HAP-1 (cell line): ENCODE measurements around the gene PRKCB.
A peak's percentile ranks its signal among the peaks of the same experiment; 100 is the strongest.

Experiments used
- DNase-seq, 2 experiments: peaks; one replicate each; pipeline ENCODE4 v3.0.0-alpha.2; 2016 to 2020; ENCODE audit warnings: low spot score in 2 of 2
- H3K27me3 ChIP-seq: fragments of 250-450 bp; sonication (Bioruptor Pico); 2 replicates; pipeline ENCODE4 v1.5.1; 2020; ENCODE audit warnings: low read depth, mild to moderate bottlenecking, moderate library complexity
- H3K36me3 ChIP-seq: fragments of 250-450 bp; sonication (Bioruptor Pico); replicated peaks from 2 replicates; pipeline ENCODE4 v1.5.1; 2020; ENCODE audit warnings: mild to moderate bottlenecking
- H3K4me1 ChIP-seq: fragments of 250-450 bp; sonication (Bioruptor Pico); 2 replicates; pipeline ENCODE4 v1.5.1; 2020; ENCODE audit warnings: mild to moderate bottlenecking
- H3K4me3 ChIP-seq: fragments of 250-450 bp; sonication (Bioruptor Pico); 2 replicates; pipeline ENCODE4 v1.5.1; 2020; ENCODE audit warnings: mild to moderate bottlenecking, moderate library complexity
- H3K9me3 ChIP-seq: fragments of 250-450 bp; sonication (Bioruptor Pico); 2 replicates; pipeline ENCODE4 v1.5.1; 2020; ENCODE audit warnings: mild to moderate bottlenecking, moderate library complexity
- in situ Hi-C: fragments of 300-500 bp; cut with MboI; formaldehyde crosslinking; loops from 3 replicates; pipeline ENCODE4 v1.14.3; 2020; ENCODE audit warnings: low sequenced_read_pairs, inconsistent platforms, mixed read lengths

PRKCB gene

DNA sequence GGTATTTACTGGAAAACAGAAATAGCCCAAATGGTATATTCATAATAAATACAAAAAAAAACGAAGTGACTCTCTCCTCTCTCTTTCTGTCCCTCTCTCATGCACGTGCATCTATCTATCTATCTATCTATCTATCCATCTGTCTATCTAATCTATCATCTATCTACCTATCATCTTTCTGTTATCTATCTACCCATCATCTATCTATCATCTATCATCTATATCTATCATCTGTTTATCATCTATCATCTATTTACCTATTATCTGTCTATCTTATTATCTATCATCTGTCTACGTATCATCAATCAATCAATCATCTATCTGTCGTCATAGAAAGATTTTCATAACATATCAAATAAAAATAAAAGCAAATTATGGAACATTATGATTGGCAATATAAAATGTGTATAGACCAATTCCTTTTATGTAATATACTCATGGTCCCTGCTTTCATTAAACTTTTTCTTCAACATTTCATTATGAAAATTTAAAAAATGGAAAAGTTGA is 293.7 kb downstream of the PRKCB start:
- in situ Hi-C loops: no loop called here
- H3K9me3 ChIP-seq: no peaks in the 10 kb centered on the region
- no peaks in the 10 kb centered on the region for H3K27me3 ChIP-seq
- no peak overlapping the region for H3K4me3 ChIP-seq
- no peak for DNase-seq
- H3K36me3 ChIP-seq: no peaks in the 10 kb centered on the region
- no peaks in the 10 kb centered on the region for H3K4me1 ChIP-seq

DNA sequence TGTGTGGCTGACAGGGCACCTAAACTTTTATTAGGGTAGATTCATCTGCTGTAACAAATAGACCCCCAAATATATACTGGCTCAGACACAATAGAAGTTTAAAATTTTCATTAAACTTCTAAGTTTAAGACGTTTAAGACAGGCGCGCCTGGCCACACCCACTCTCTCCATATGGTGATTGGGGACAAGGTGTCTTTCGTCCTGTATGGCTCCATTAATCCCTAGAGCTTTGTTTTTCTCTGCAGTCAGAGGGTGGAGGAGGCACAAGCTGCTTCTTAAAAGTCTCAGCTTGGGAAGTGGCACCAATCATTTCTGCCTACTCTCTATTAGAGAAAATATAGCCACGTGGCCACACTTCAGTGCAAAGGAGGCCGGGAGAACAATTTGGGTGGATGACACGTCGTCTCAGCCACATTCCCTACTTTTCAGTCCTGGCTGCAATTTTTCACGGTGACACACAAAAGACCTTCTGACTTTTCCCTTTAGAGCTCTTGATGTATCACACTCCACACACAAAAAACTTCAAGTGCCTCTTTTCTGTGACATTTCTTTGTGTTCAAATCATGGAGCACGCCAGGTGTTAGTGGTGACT is 294.8 kb downstream of the PRKCB start:
- no peaks in the 10 kb centered on the region for H3K36me3 ChIP-seq
- H3K4me1 ChIP-seq: no peaks in the 10 kb centered on the region
- no peak overlapping the region for H3K4me3 ChIP-seq
- no peak for DNase-seq
- H3K9me3 ChIP-seq: no peaks in the 10 kb centered on the region
- in situ Hi-C loops: loop anchor here (10.0 kb wide), 1 partner anchor 124 kb away; the partner anchor contains the start of gene CACNG3
- H3K27me3 ChIP-seq: no peaks in the 10 kb centered on the region

DNA sequence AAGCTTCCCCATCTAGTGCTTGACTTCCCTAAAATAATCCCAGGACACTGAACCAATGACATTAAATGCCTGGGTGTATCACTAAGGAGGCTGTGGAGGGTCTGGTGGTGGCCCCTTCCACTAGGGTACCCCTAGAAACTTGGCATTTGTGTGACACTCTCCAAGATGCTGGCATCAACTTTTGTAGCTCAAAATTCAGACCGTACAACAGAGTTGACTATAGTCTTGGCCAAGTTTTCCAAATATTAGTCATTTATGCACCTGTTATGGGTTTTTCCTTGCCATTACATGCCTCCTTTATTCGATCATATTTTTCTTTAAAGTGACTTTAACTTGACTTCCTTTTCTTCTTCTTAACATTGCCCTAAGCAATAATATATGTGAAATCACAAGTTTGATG is 295.5 kb downstream of the PRKCB start:
- no peak for DNase-seq
- H3K36me3 ChIP-seq: no peaks in the 10 kb centered on the region
- H3K27me3 ChIP-seq: no peaks in the 10 kb centered on the region
- in situ Hi-C loops: loop anchor here (10.0 kb wide), 1 partner anchor 124 kb away; the partner anchor contains the start of gene CACNG3
- H3K9me3 ChIP-seq: no peaks in the 10 kb centered on the region
- H3K4me3 ChIP-seq: no peak overlapping the region
- no peaks in the 10 kb centered on the region for H3K4me1 ChIP-seq

- Histone ChIP-seq H3K4me3 (no peak overlapping the region), H3K9me3 (no peaks in the 10 kb centered on the region), H3K27me3 (no peaks in the 10 kb centered on the region), H3K36me3 (no peaks in the 10 kb centered on the region), H3K4me1 (no peaks in the 10 kb centered on the region)
- DNase-seq: no peak
- in situ Hi-C loops: loop anchor here (10.0 kb wide), 1 partner anchor 123 kb away; the partner anchor contains the start of gene CACNG3
Measured at GRCh38 chr16:24132048-24132796, 296.4 kb downstream of the PRKCB start.

DNA sequence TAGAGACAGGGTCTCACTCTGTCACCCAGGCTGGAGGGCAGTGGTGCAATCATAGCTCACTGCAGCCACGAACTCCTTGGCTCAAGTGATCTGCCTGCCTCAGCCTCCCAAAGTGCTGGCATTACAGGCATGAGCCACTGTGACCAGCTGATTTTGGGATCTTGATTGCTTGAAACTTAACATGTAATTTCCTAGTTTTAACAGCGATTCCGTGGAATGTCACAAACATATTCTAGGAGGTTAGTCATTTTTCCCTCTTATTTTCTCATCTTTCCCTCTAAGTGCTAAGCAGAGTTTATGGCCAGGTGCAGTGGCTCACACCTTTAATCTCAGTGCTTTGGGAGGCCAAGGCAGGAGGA is 297.0 kb downstream of the PRKCB start:
- Histone ChIP-seq H3K9me3 (no peaks in the 10 kb centered on the region), H3K36me3 (no peaks in the 10 kb centered on the region), H3K4me3 (no peak overlapping the region), H3K4me1 (no peaks in the 10 kb centered on the region), H3K27me3 (no peaks in the 10 kb centered on the region)
- no peak for DNase-seq
- in situ Hi-C loops: loop anchor here (10.0 kb wide), 1 partner anchor 122 kb away; the partner anchor contains the start of gene CACNG3

GRCh38 chr16:24135624-24136565 is 300.1 kb downstream of the PRKCB start:
- Histone ChIP-seq H3K27me3 (no peaks in the 10 kb centered on the region), H3K4me3 (no peak overlapping the region), H3K4me1 (no peaks in the 10 kb centered on the region), H3K9me3 (no peaks in the 10 kb centered on the region; the same call in 1 of the 2 replicates), H3K36me3 (no peaks in the 10 kb centered on the region)
- in situ Hi-C loops: loop anchor here (5.0 to 10.0 kb wide), 2 partner anchors 66 to 119 kb away; partner anchors contain the start of gene CACNG3
- peak; percentile 56 to 63 for DNase-seq

DNA sequence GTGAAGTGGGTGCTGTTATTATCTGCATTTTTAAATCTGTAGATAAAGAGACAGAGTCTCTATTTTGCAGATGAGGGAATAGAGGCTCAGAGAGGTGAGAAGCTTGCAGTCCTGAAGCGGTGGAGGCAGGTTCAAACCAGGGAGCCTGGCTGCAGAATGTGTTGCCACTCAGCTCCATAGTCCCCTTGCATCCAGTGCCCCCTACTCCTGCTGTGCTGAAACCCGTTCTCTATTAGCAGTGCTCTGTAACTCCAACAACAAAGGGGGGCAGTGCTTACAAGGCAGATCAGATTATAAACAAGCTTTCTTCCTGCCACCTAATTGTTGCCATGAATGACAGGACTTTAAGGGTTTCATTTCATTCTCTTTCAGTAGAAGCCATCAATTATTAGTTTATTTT is 302.2 kb downstream of the PRKCB start:
- in situ Hi-C loops: loop anchor here (5.0 to 10.0 kb wide), 2 partner anchors 64 to 117 kb away; partner anchors contain the start of gene CACNG3
- H3K9me3 ChIP-seq: no peaks in the 10 kb centered on the region; the same call in 1 of the 2 replicates
- H3K27me3 ChIP-seq: no peaks in the 10 kb centered on the region
- H3K4me1 ChIP-seq: no peaks in the 10 kb centered on the region
- no peaks in the 10 kb centered on the region for H3K36me3 ChIP-seq
- no peak overlapping the region for H3K4me3 ChIP-seq
- peak in 1 of 2 experiments; percentile 8 for DNase-seq

DNA sequence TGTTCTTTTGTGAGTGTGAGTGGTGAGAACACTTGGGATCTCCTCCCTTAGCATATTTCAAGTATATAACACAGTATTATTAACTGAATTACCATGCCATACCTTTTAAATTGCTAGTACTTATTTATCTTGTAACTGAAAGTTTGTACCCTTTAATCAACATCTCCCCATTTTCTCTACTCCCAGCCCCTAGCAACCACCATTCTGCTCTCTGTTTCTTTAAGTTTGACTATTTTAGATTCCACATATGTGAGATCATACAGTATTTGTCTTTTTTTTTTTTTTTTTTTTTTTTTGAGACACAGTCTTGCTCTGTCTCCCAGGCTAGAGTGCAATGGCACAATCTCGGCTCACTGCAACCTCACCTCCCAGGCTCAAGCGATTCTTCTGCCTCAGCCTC is 302.8 kb downstream of the PRKCB start:
- no peaks in the 10 kb centered on the region for H3K4me1 ChIP-seq
- no peak overlapping the region for H3K4me3 ChIP-seq
- H3K9me3 ChIP-seq: no peaks in the 10 kb centered on the region; the same call in 1 of the 2 replicates
- in situ Hi-C loops: loop anchor here (5.0 to 10.0 kb wide), 2 partner anchors 64 to 116 kb away; partner anchors contain the start of gene CACNG3
- no peaks in the 10 kb centered on the region for H3K27me3 ChIP-seq
- DNase-seq: no peak
- no peaks in the 10 kb centered on the region for H3K36me3 ChIP-seq

- Histone ChIP-seq H3K9me3 (no peaks in the 10 kb centered on the region; the same call in 1 of the 2 replicates), H3K4me1 (no peaks in the 10 kb centered on the region), H3K36me3 (no peaks in the 10 kb centered on the region), H3K27me3 (no peaks in the 10 kb centered on the region), H3K4me3 (no peak overlapping the region)
- DNase-seq: no peak
- in situ Hi-C loops: loop anchor here (5.0 to 10.0 kb wide), 2 partner anchors 63 to 116 kb away; partner anchors contain the start of gene CACNG3
Measured at GRCh38 chr16:24139282-24139681, 303.5 kb downstream of the PRKCB start.

DNA sequence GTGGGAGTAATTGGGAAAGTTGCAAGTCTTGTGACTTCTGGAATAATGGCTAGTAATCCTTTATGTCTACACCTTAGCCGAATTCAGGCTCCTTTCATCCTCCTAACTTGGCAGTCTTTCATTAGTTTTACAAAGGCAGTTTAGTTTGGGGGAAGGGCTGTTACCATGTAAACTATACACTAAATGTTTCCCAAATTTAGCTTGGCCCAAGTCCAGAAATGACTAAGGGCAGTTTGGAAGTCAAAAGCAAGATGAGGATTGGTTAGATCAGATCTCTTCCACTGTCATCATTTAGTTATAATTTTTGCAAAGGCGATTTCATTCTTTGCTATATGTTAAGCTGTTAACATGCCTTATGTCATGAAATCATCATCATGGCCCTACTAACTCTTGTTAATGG is 304.9 kb downstream of the PRKCB start:
- H3K4me3 ChIP-seq: no peak overlapping the region
- H3K4me1 ChIP-seq: no peaks in the 10 kb centered on the region
- no peak for DNase-seq
- no peaks in the 10 kb centered on the region; the same call in 1 of the 2 replicates for H3K9me3 ChIP-seq
- in situ Hi-C loops: no loop called here
- no peaks in the 10 kb centered on the region for H3K36me3 ChIP-seq
- H3K27me3 ChIP-seq: no peaks in the 10 kb centered on the region

- in situ Hi-C loops: no loop called here
Measured at GRCh38 chr16:24141466-24141865, 305.7 kb downstream of the PRKCB start.

DNA sequence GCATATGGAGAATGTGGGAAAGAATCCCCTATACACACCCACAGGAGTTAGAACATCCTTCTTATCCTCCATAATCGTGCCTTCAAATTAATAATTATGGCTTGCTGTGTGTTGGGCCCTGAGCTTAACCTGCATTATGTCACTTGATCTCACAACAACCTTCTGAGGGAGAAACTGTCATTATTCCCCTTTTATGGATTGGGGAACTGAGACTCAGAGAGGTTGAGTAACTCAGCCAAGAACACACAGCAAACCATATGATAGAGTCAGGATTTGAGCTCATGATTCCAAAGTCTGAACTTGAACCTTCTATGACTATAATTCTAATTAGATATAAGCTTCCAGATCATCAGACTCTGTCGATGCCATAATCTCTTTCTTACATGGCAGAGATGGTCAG is 306.1 kb downstream of the PRKCB start:
- no peak for DNase-seq
- in situ Hi-C loops: no loop called here

More at GRCh38 chr16:24141466-24141865, 305.7 kb downstream of the PRKCB start:
- Histone ChIP-seq H3K9me3 (no peaks in the 10 kb centered on the region; the same call in 1 of the 2 replicates), H3K36me3 (no peaks in the 10 kb centered on the region), H3K4me3 (no peak overlapping the region), H3K27me3 (no peaks in the 10 kb centered on the region), H3K4me1 (no peaks in the 10 kb centered on the region)
- no peak for DNase-seq

GRCh38 chr16:24145927-24146326 is 310.1 kb downstream of the PRKCB start:
- H3K36me3 ChIP-seq: no peaks in the 10 kb centered on the region
- H3K4me1 ChIP-seq: no peaks in the 10 kb centered on the region
- no peaks in the 10 kb centered on the region for H3K9me3 ChIP-seq
- no peaks in the 10 kb centered on the region for H3K27me3 ChIP-seq
- DNase-seq: no peak
- in situ Hi-C loops: no loop called here
- no peak overlapping the region for H3K4me3 ChIP-seq

More for the DNA sequence above, 306.1 kb downstream of the PRKCB start:
- H3K27me3 ChIP-seq: no peaks in the 10 kb centered on the region
- no peaks in the 10 kb centered on the region for H3K4me1 ChIP-seq
- no peaks in the 10 kb centered on the region; the same call in 1 of the 2 replicates for H3K9me3 ChIP-seq
- H3K4me3 ChIP-seq: no peak overlapping the region
- no peaks in the 10 kb centered on the region for H3K36me3 ChIP-seq
